IMR-90 (cell line): ENCODE results near the gene SLC34A3. TPM values are rescaled to one million over a fixed set of nuclear protein-coding genes. Genes with fewer than 3 reads are reported as not detected.

Experiments
- ATAC-seq: fragments of 200-7000 bp; cut with Tn5 transposase; 2 replicates; pipeline ENCODE4 v1.9.1; 2020; ENCODE audit warnings: low read depth, mild to moderate bottlenecking, moderate library complexity
- BruUV-seq: library from RNA; stranded (reverse); fragments of 400-500 nt; replicated peaks from 2 replicates; lab custom pipeline; 2021; lab: Mats Ljungman, UMichigan
- CTCF ChIA-PET: fragments of 300-600 bp; formaldehyde crosslinking; extraction: SDS; loops from one replicate; lab custom pipeline; 2021; ENCODE audit warnings: antibody characterized with exemption; lab: Yijun Ruan, JAX
- POLR2A ChIA-PET: fragments of 300-600 bp; sonication (Branson Sonifier 250); formaldehyde crosslinking; loops from one replicate; lab custom pipeline; 2022; ENCODE audit warnings: antibody characterized with exemption; ENCODE audit not compliant: unreplicated experiment; lab: Charles Lee
- DNase-seq: peaks from one replicate; pipeline ENCODE4 v3.0.0; 2013
- H2AFZ ChIP-seq: replicated peaks from 2 replicates; pipeline ENCODE3; 2013; ENCODE audit warnings: low read length, mild to moderate bottlenecking; ENCODE audit not compliant: poor library complexity
- H2AK5ac ChIP-seq: 2 replicates; pipeline ENCODE4 v1.6.1; 2013; ENCODE audit warnings: low read depth, low read length, inconsistent platforms
- H2AK9ac ChIP-seq: replicated peaks from 2 replicates; pipeline ENCODE3; 2013; ENCODE audit warnings: mild to moderate bottlenecking, low read depth, low read length, moderate library complexity; ENCODE audit not compliant: poor library complexity
- H2BK120ac ChIP-seq: 2 replicates; pipeline ENCODE4 v1.6.1; 2013; ENCODE audit warnings: low read depth, low read length, inconsistent platforms
- H2BK15ac ChIP-seq: 3 replicates; pipeline ENCODE4 v1.6.1; 2013; ENCODE audit warnings: low read depth, low read length, inconsistent platforms
- H2BK20ac ChIP-seq: 2 replicates; pipeline ENCODE4 v1.6.1; 2013; ENCODE audit warnings: low read depth, mild to moderate bottlenecking, inconsistent platforms, low read length, moderate library complexity
- H2BK5ac ChIP-seq: 2 replicates; pipeline ENCODE4 v1.6.1; 2013; ENCODE audit warnings: mild to moderate bottlenecking, low read depth, low read length, inconsistent platforms; ENCODE audit not compliant: poor library complexity, severe bottlenecking
- H3K14ac ChIP-seq: replicated peaks from 2 replicates; pipeline ENCODE4 v1.6.1; 2013; ENCODE audit warnings: low read depth, low read length, inconsistent platforms
- H3K18ac ChIP-seq: 2 replicates; pipeline ENCODE4 v1.6.1; 2013; ENCODE audit warnings: low read depth, low read length, control low read depth
- H3K23ac ChIP-seq: 2 replicates; pipeline ENCODE4 v1.6.1; 2013; ENCODE audit warnings: low read depth, low read length, inconsistent platforms
- H3K27ac ChIP-seq: 2 replicates; pipeline ENCODE4 v1.5.1; 2013; ENCODE audit warnings: mild to moderate bottlenecking, control low read depth, low read length; ENCODE audit not compliant: insufficient read depth
- H3K27me3 ChIP-seq: 2 replicates; pipeline ENCODE4 v1.6.1; 2013; ENCODE audit warnings: low read length; ENCODE audit not compliant: control insufficient read depth, insufficient read depth
- H3K36me3 ChIP-seq: 2 replicates; pipeline ENCODE4 v1.6.1; 2013; ENCODE audit warnings: low read length, mixed read lengths; ENCODE audit not compliant: control insufficient read depth, insufficient read depth
- H3K4ac ChIP-seq: 2 replicates; pipeline ENCODE4 v1.6.1; 2013; ENCODE audit warnings: low read depth, low read length, inconsistent platforms
- H3K4me1 ChIP-seq: 2 replicates; pipeline ENCODE4 v1.6.1; 2013; ENCODE audit warnings: low read length, mixed read lengths; ENCODE audit not compliant: control insufficient read depth, insufficient read depth
- H3K4me2 ChIP-seq: 2 replicates; pipeline ENCODE4 v1.6.1; 2013; ENCODE audit warnings: low read depth, mild to moderate bottlenecking, control low read depth, low read length, moderate library complexity
- H3K4me3 ChIP-seq: 2 replicates; pipeline ENCODE4 v1.5.1; 2013; ENCODE audit warnings: low read depth, mild to moderate bottlenecking, control low read depth, low read length, moderate library complexity; ENCODE audit not compliant: insufficient read depth
- H3K56ac ChIP-seq: 2 replicates; pipeline ENCODE4 v1.6.1; 2013; ENCODE audit warnings: low read length, inconsistent platforms; ENCODE audit not compliant: insufficient read depth; ENCODE audit errors: extremely low read depth
- H3K79me1 ChIP-seq, 2 experiments: 2 replicates each; pipeline ENCODE4 v1.6.1; 2013; ENCODE audit warnings: low read length in 2 of 2, inconsistent platforms in 1 of 2, low read depth in 1 of 2
- H3K9ac ChIP-seq: 2 replicates; pipeline ENCODE4 v1.6.1; 2013; ENCODE audit warnings: low read depth, low read length, control low read depth
- H3K9me1 ChIP-seq: 2 replicates; pipeline ENCODE4 v1.6.1; 2013; ENCODE audit warnings: low read length, inconsistent platforms; ENCODE audit not compliant: insufficient read depth
- H3K9me3 ChIP-seq: 2 replicates; pipeline ENCODE4 v1.6.1; 2013; ENCODE audit warnings: low read length; ENCODE audit not compliant: control insufficient read depth, insufficient read depth
- H4K20me1 ChIP-seq: 2 replicates; pipeline ENCODE4 v1.6.1; 2013; ENCODE audit warnings: low read length, inconsistent platforms; ENCODE audit not compliant: insufficient read depth
- H4K5ac ChIP-seq: 2 replicates; pipeline ENCODE4 v1.6.1; 2013; ENCODE audit warnings: mild to moderate bottlenecking, low read depth, low read length, control low read depth
- H4K8ac ChIP-seq, 2 experiments: 2 replicates each; pipeline ENCODE4 v1.6.1; 2013; ENCODE audit warnings: low read depth in 2 of 2, low read length in 2 of 2, control low read depth in 1 of 2, inconsistent platforms in 1 of 2
- H4K91ac ChIP-seq: 2 replicates; pipeline ENCODE4 v1.6.1; 2013; ENCODE audit warnings: low read depth, low read length, inconsistent platforms; ENCODE audit not compliant: insufficient read depth
- CEBPB ChIP-seq: IDR thresholded peaks from 2 replicates; pipeline ENCODE4 v1.6.1; 2012; ENCODE audit warnings: low read depth, low read length, improper control_type of control experiment
- NFE2L2 ChIP-seq: fragments of 150-350 bp; IDR thresholded peaks from 2 replicates; pipeline ENCODE4 v1.6.1; 2016; ENCODE audit warnings: low read depth, mild to moderate bottlenecking, low read length
- WGBS, 2 experiments: methylation state at CpG; one replicate each; pipeline versions ENCODE4 v1.1.5 to v1.1.7; 2013; ENCODE audit warnings: missing lambda C conversion rate in 2 of 2; ENCODE audit not compliant: insufficient read length in 1 of 2; ENCODE audit errors: extremely low coverage in 2 of 2; 5-methylcytosine and 5-hydroxymethylcytosine counted together
- dilution Hi-C: fragments of 300-500 bp; cut with HindIII; formaldehyde crosslinking; loops from one replicate; pipeline ENCODE4 v1.14.3; 2018; ENCODE audit warnings: low sequenced_read_pairs; ENCODE audit not compliant: unreplicated experiment
- in situ Hi-C: fragments of 300-500 bp; cut with MboI; formaldehyde crosslinking; loops from 3 replicates; pipeline ENCODE4 v1.14.3; 2019; ENCODE audit warnings: low sequenced_read_pairs, inconsistent platforms, mixed read lengths
- intact Hi-C: fragments of 100-400 bp; cut with micrococcal nuclease; formaldehyde crosslinking; loops from 2 replicates; pipeline ENCODE4 v1.10.0; 2022
- polyA plus RNA-seq, 3 experiments: library from polyadenylated mRNA; depleted of rRNA; stranded (reverse); fragments of >200 nt; gene quantifications; 2 replicates each; pipeline ENCODE4 v1.2.3, GENCODE V29; 2012; ENCODE audit warnings: low replicate concordance in 1 of 3
- total RNA-seq: library from RNA; depleted of rRNA; stranded (reverse); fragments of >200 nt; gene quantifications from 2 replicates; pipeline ENCODE4 v1.2.3, GENCODE V29; 2012

Gene SLC34A3
- total and polyA plus RNA-seq, 2 of the 4 experiments (the other 2 are of a cell fraction) = not detected

- POLR2A ChIA-PET = interaction anchor here (0.7 kb wide), 1 partner anchor 113 kb away, joined by 12 read pairs; no protein-coding TSS in a partner anchor
- in situ Hi-C loops = loop anchor here (5.0 kb wide), 1 partner anchor 107 kb away; no protein-coding TSS in a partner anchor
These were observed 1.5 kb upstream of the SLC34A3 start for GRCh38 chr9:137228968-137229896.

More at GRCh38 chr9:137228968-137229896, 1.5 kb upstream of the SLC34A3 start:
- Histone ChIP-seq H3K27ac (no peak overlapping the region), H3K4me1 (peaks cover 2% of the 10 kb centered on the region; the same call in 1 of the 2 replicates), H4K20me1 (no peaks in the 10 kb centered on the region), H3K36me3 (no peaks in the 10 kb centered on the region), H3K23ac (no peak overlapping the region), H3K14ac (no peak overlapping the region), H3K4me2 (no peak overlapping the region), H3K9ac (no peak overlapping the region), H2BK5ac (no peak overlapping the region), H3K56ac (no peak overlapping the region), H3K9me1 (no peaks in the 10 kb centered on the region), H3K27me3 (peaks cover 1% of the 10 kb centered on the region; the same call in 1 of the 2 replicates), H3K79me1 (no peaks in the 10 kb centered on the region), H2AK5ac (no peak overlapping the region), H4K8ac (no peak overlapping the region), H2BK15ac (no peak overlapping the region), H2BK20ac (no peak overlapping the region), H2AK9ac (no peak overlapping the region), H3K18ac (no peak overlapping the region), H3K9me3 (no peaks in the 10 kb centered on the region), H3K4ac (no peak overlapping the region), H4K5ac (no peak overlapping the region), H4K91ac (no peak overlapping the region), H2BK120ac (no peak overlapping the region), H3K4me3 (no peak overlapping the region), H2AFZ (no peak overlapping the region)
- dilution Hi-C loops = no loop called here
- TF ChIP-seq CEBPB (no peak), NFE2L2 (no peak)
- intact Hi-C loops = no loop called here
- WGBS, 2 experiments = 73% methylated on average over 3 of the region's 27 CpGs; no CpG with 5 or more reads in 1 of the 2 experiments
- CTCF ChIA-PET = no interaction called here
- BruUV-seq = no TSS peak
- ATAC-seq = no peak
- no peak for DNase-seq
